ENCODE measurements around the gene CTAG1A.
"Not testable (repeated sequence)": the region's sequence is repeated elsewhere in the genome, so short reads cannot be mapped to it uniquely, and the experiment has no call there.

CTAG1A gene

GRCh38 chrX:154584585-154585183 lies at the start of gene CTAG1A:
Gene CTAG1A (plus strand): TSS chrX:154585133. CDS start chrX:154585207, 74 bp downstream.
- not testable (repeated sequence) for H3K27ac ChIP-seq (ENCODE audit: low read length); H3K9me3 ChIP-seq (ENCODE audit: control insufficient read depth in 1 of 2, low read length in 2 of 2); H3K4me1 ChIP-seq (ENCODE audit: control insufficient read depth in 1 of 2, insufficient read depth in 2 of 2, low read length in 2 of 2); H3K36me3 ChIP-seq (ENCODE audit: control insufficient read depth in 1 of 2, insufficient read depth in 2 of 2, low read length in 2 of 2); H3K27me3 ChIP-seq (ENCODE audit: low read depth, low read length); H3K4me3 ChIP-seq (ENCODE audit: low read depth in 1 of 2, low read length in 2 of 2)

- no peaks in the 10 kb centered on the region for H3K27me3 ChIP-seq (ENCODE audit: low read depth, low read length)
Measured at GRCh38 chrX:154535892-154536291, 49.0 kb upstream of the CTAG1A start.

GRCh38 chrX:154539077-154539476 lies 45.9 kb upstream of the CTAG1A start:
- H3K27ac ChIP-seq (ENCODE audit: low read length) = no peak overlapping the region

More at GRCh38 chrX:154535892-154536291, 49.0 kb upstream of the CTAG1A start:
- no peak overlapping the region for H3K4me3 ChIP-seq (ENCODE audit: low read depth in 1 of 2, low read length in 2 of 2)
- H3K36me3 ChIP-seq (ENCODE audit: control insufficient read depth in 1 of 2, insufficient read depth in 2 of 2, low read length in 2 of 2) = peaks cover 0 to 19% of the 10 kb centered on the region in 2 donors
- no peak overlapping the region for H3K27ac ChIP-seq (ENCODE audit: low read length)
- H3K9me3 ChIP-seq (ENCODE audit: control insufficient read depth in 1 of 2, low read length in 2 of 2) = no peaks in the 10 kb centered on the region
- H3K4me1 ChIP-seq (ENCODE audit: control insufficient read depth in 1 of 2, insufficient read depth in 2 of 2, low read length in 2 of 2) = peaks cover 0 to 5% of the 10 kb centered on the region in 2 donors

GRCh38 chrX:154540365-154540764 lies 44.6 kb upstream of the CTAG1A start:
- not testable (repeated sequence) for H3K27ac ChIP-seq (ENCODE audit: low read length); H3K9me3 ChIP-seq (ENCODE audit: control insufficient read depth in 1 of 2, low read length in 2 of 2); H3K4me3 ChIP-seq (ENCODE audit: low read depth in 1 of 2, low read length in 2 of 2); H3K4me1 ChIP-seq (ENCODE audit: control insufficient read depth in 1 of 2, insufficient read depth in 2 of 2, low read length in 2 of 2); H3K27me3 ChIP-seq (ENCODE audit: low read depth, low read length)
- peaks cover 0 to 11% of the 10 kb centered on the region in 2 donors for H3K36me3 ChIP-seq (ENCODE audit: control insufficient read depth in 1 of 2, insufficient read depth in 2 of 2, low read length in 2 of 2)

More at GRCh38 chrX:154539077-154539476, 45.9 kb upstream of the CTAG1A start:
- no peak overlapping the region for H3K4me3 ChIP-seq (ENCODE audit: low read depth in 1 of 2, low read length in 2 of 2)
- H3K9me3 ChIP-seq (ENCODE audit: control insufficient read depth in 1 of 2, low read length in 2 of 2) = no peaks in the 10 kb centered on the region
- no peaks in the 10 kb centered on the region for H3K27me3 ChIP-seq (ENCODE audit: low read depth, low read length)
- peaks cover 0 to 16% of the 10 kb centered on the region in 2 donors for H3K36me3 ChIP-seq (ENCODE audit: control insufficient read depth in 1 of 2, insufficient read depth in 2 of 2, low read length in 2 of 2)
- peaks cover 0 to 8% of the 10 kb centered on the region in 2 donors for H3K4me1 ChIP-seq (ENCODE audit: control insufficient read depth in 1 of 2, insufficient read depth in 2 of 2, low read length in 2 of 2)

- no peaks in the 10 kb centered on the region for H3K9me3 ChIP-seq (ENCODE audit: control insufficient read depth in 1 of 2, low read length in 2 of 2)
- H3K36me3 ChIP-seq (ENCODE audit: control insufficient read depth in 1 of 2, insufficient read depth in 2 of 2, low read length in 2 of 2) = peaks cover 0 to 6% of the 10 kb centered on the region in 2 donors
- peaks cover 0 to 6% of the 10 kb centered on the region in 2 donors for H3K4me1 ChIP-seq (ENCODE audit: control insufficient read depth in 1 of 2, insufficient read depth in 2 of 2, low read length in 2 of 2)
- no peak overlapping the region for H3K4me3 ChIP-seq (ENCODE audit: low read depth in 1 of 2, low read length in 2 of 2)
- no peak overlapping the region for H3K27ac ChIP-seq (ENCODE audit: low read length)
- H3K27me3 ChIP-seq (ENCODE audit: low read depth, low read length) = no peaks in the 10 kb centered on the region
Measured at GRCh38 chrX:154540897-154541535, 43.9 kb upstream of the CTAG1A start.

- Histone ChIP-seq H3K36me3 (ENCODE audit: control insufficient read depth in 1 of 2, insufficient read depth in 2 of 2, low read length in 2 of 2) (peaks cover 0 to 6% of the 10 kb centered on the region in 2 donors), H3K9me3 (ENCODE audit: control insufficient read depth in 1 of 2, low read length in 2 of 2) (no peaks in the 10 kb centered on the region), H3K4me3 (ENCODE audit: low read depth in 1 of 2, low read length in 2 of 2) (no peak overlapping the region), H3K4me1 (ENCODE audit: control insufficient read depth in 1 of 2, insufficient read depth in 2 of 2, low read length in 2 of 2) (peaks cover 0 to 9% of the 10 kb centered on the region in 2 donors), H3K27ac (ENCODE audit: low read length) (no peak overlapping the region), H3K27me3 (ENCODE audit: low read depth, low read length) (no peaks in the 10 kb centered on the region)
Measured at GRCh38 chrX:154541589-154541895, 43.4 kb upstream of the CTAG1A start.

GRCh38 chrX:154541896-154542722 lies 42.8 kb upstream of the CTAG1A start:
- H3K27ac ChIP-seq (ENCODE audit: low read length) = peak overlapping the region; percentile 71
- H3K4me3 ChIP-seq (ENCODE audit: low read depth in 1 of 2, low read length in 2 of 2) = no peak overlapping the region
- H3K4me1 ChIP-seq (ENCODE audit: control insufficient read depth in 1 of 2, insufficient read depth in 2 of 2, low read length in 2 of 2) = peaks cover 0 to 9% of the 10 kb centered on the region in 2 donors
- no peaks in the 10 kb centered on the region for H3K9me3 ChIP-seq (ENCODE audit: control insufficient read depth in 1 of 2, low read length in 2 of 2)
- no peaks in the 10 kb centered on the region for H3K27me3 ChIP-seq (ENCODE audit: low read depth, low read length)
- H3K36me3 ChIP-seq (ENCODE audit: control insufficient read depth in 1 of 2, insufficient read depth in 2 of 2, low read length in 2 of 2) = peaks cover 0 to 6% of the 10 kb centered on the region in 2 donors

GRCh38 chrX:154542723-154543424 lies 42.1 kb upstream of the CTAG1A start:
- peak overlapping the region; percentile 71 for H3K27ac ChIP-seq (ENCODE audit: low read length)
- no peak overlapping the region for H3K4me3 ChIP-seq (ENCODE audit: low read depth in 1 of 2, low read length in 2 of 2)
- no peaks in the 10 kb centered on the region for H3K27me3 ChIP-seq (ENCODE audit: low read depth, low read length)
- no peaks in the 10 kb centered on the region for H3K9me3 ChIP-seq (ENCODE audit: control insufficient read depth in 1 of 2, low read length in 2 of 2)
- H3K4me1 ChIP-seq (ENCODE audit: control insufficient read depth in 1 of 2, insufficient read depth in 2 of 2, low read length in 2 of 2) = peaks cover 0 to 9% of the 10 kb centered on the region in 2 donors
- peaks cover 0 to 6% of the 10 kb centered on the region in 2 donors for H3K36me3 ChIP-seq (ENCODE audit: control insufficient read depth in 1 of 2, insufficient read depth in 2 of 2, low read length in 2 of 2)

GRCh38 chrX:154545673-154546274 lies 39.2 kb upstream of the CTAG1A start:
- no peak overlapping the region for H3K27ac ChIP-seq (ENCODE audit: low read length)
- peaks cover 0 to 18% of the 10 kb centered on the region in 2 donors for H3K4me1 ChIP-seq (ENCODE audit: control insufficient read depth in 1 of 2, insufficient read depth in 2 of 2, low read length in 2 of 2)
- no peaks in the 10 kb centered on the region for H3K9me3 ChIP-seq (ENCODE audit: control insufficient read depth in 1 of 2, low read length in 2 of 2)
- H3K36me3 ChIP-seq (ENCODE audit: control insufficient read depth in 1 of 2, insufficient read depth in 2 of 2, low read length in 2 of 2) = peaks cover 0 to 6% of the 10 kb centered on the region in 2 donors
- H3K27me3 ChIP-seq (ENCODE audit: low read depth, low read length) = no peaks in the 10 kb centered on the region
- H3K4me3 ChIP-seq (ENCODE audit: low read depth in 1 of 2, low read length in 2 of 2) = peak overlapping the region; percentile 61 to 83

GRCh38 chrX:154546354-154547244 lies 38.3 kb upstream of the CTAG1A start, which contains the start of gene G6PD:
Gene G6PD (minus strand): TSS chrX:154546846. CDS start chrX:154546155, 691 bp downstream.
- Histone ChIP-seq H3K27ac (ENCODE audit: low read length) (peak within 1 kb of the TSS; percentile 93), H3K4me3 (ENCODE audit: low read depth in 1 of 2, low read length in 2 of 2) (peak within 1 kb of the TSS; percentile 83 to 85), H3K36me3 (ENCODE audit: control insufficient read depth in 1 of 2, insufficient read depth in 2 of 2, low read length in 2 of 2) (peaks cover 0 to 6% of the 10 kb centered on the region in 2 donors), H3K27me3 (ENCODE audit: low read depth, low read length) (no peaks in the 10 kb centered on the region), H3K4me1 (ENCODE audit: control insufficient read depth in 1 of 2, insufficient read depth in 2 of 2, low read length in 2 of 2) (peaks cover 0 to 21% of the 10 kb centered on the region in 2 donors), H3K9me3 (ENCODE audit: control insufficient read depth in 1 of 2, low read length in 2 of 2) (no peaks in the 10 kb centered on the region)

All from muscle layer of duodenum (tissue), 2 donors.